ENCODE results near the gene MEIOSIN. TPM values are rescaled to one million over a fixed set of nuclear protein-coding genes. Genes with fewer than 3 reads are reported as not detected.

Gene MEIOSIN
- total and polyA plus RNA-seq, 2 of the 13 experiments (the other 11 are each of a cell fraction or from before 2014, with no cell fraction given), result not detected

DNA sequence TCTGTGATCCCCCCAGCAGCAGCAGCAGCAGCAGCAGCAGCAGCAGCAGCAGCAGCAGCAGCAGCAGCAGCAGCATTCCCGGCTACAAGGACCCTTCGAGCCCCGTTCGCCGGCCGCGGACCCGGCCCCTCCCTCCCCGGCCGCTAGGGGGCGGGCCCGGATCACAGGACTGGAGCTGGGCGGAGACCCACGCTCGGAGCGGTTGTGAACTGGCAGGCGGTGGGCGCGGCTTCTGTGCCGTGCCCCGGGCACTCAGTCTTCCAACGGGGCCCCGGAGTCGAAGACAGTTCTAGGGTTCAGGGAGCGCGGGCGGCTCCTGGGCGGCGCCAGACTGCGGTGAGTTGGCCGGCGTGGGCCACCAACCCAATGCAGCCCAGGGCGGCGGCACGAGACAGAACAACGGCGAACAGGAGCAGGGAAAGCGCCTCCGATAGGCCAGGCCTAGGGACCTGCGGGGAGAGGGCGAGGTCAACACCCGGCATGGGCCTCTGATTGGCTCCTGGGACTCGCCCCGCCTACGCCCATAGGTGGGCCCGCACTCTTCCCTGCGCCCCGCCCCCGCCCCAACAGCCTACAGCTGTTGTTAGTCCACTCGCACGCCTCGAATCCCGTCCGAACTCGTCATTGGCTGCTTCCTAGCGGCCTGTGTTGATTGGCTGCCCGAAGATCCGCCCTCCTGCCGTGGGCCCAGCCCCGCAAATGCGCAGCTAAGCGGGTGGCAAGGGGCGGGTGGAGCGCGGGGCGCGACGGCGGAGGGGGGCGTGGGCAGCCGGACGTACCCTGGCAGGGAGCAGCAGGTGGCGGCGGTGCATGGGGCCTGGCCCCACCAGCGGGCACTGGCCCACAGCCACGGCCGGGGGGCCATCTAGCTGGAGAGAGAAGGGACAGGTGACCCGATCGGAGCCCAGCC lies 37.2 kb downstream of the MEIOSIN start (continued):
- TF ChIP-seq, protein P1, sequence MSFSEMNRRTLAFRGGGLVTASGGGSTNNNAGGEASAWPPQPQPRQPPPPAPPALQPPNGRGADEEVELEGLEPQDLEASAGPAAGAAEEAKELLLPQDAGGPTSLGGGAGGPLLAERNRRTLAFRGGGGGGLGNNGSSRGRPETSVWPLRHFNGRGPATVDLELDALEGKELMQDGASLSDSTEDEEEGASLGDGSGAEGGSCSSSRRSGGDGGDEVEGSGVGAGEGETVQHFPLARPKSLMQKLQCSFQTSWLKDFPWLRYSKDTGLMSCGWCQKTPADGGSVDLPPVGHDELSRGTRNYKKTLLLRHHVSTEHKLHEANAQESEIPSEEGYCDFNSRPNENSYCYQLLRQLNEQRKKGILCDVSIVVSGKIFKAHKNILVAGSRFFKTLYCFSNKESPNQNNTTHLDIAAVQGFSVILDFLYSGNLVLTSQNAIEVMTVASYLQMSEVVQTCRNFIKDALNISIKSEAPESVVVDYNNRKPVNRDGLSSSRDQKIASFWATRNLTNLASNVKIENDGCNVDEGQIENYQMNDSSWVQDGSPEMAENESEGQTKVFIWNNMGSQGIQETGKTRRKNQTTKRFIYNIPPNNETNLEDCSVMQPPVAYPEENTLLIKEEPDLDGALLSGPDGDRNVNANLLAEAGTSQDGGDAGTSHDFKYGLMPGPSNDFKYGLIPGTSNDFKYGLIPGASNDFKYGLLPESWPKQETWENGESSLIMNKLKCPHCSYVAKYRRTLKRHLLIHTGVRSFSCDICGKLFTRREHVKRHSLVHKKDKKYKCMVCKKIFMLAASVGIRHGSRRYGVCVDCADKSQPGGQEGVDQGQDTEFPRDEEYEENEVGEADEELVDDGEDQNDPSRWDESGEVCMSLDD (CRISPR knock-in tag; IDR thresholded peaks at IDR 0.05; ENCODE audit: borderline replicate concordance), result no peak
- TF ChIP-seq, protein P2, sequence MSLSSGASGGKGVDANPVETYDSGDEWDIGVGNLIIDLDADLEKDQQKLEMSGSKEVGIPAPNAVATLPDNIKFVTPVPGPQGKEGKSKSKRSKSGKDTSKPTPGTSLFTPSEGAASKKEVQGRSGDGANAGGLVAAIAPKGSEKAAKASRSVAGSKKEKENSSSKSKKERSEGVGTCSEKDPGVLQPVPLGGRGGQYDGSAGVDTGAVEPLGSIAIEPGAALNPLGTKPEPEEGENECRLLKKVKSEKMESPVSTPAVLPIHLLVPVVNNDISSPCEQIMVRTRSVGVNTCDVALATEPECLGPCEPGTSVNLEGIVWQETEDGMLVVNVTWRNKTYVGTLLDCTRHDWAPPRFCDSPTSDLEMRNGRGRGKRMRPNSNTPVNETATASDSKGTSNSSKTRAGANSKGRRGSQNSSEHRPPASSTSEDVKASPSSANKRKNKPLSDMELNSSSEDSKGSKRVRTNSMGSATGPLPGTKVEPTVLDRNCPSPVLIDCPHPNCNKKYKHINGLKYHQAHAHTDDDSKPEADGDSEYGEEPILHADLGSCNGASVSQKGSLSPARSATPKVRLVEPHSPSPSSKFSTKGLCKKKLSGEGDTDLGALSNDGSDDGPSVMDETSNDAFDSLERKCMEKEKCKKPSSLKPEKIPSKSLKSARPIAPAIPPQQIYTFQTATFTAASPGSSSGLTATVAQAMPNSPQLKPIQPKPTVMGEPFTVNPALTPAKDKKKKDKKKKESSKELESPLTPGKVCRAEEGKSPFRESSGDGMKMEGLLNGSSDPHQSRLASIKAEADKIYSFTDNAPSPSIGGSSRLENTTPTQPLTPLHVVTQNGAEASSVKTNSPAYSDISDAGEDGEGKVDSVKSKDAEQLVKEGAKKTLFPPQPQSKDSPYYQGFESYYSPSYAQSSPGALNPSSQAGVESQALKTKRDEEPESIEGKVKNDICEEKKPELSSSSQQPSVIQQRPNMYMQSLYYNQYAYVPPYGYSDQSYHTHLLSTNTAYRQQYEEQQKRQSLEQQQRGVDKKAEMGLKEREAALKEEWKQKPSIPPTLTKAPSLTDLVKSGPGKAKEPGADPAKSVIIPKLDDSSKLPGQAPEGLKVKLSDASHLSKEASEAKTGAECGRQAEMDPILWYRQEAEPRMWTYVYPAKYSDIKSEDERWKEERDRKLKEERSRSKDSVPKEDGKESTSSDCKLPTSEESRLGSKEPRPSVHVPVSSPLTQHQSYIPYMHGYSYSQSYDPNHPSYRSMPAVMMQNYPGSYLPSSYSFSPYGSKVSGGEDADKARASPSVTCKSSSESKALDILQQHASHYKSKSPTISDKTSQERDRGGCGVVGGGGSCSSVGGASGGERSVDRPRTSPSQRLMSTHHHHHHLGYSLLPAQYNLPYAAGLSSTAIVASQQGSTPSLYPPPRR (CRISPR knock-in tag; IDR thresholded peaks at IDR 0.05; ENCODE audit: borderline replicate concordance), result peak; percentile 54; the same call in 1 of the 2 replicates
- peak; percentile 66; the same call in 1 of the 2 replicates for TF ChIP-seq KLF15 (CRISPR knock-in tag; IDR thresholded peaks at IDR 0.05; ENCODE audit: borderline replicate concordance)
- TF ChIP-seq KDM4B (CRISPR knock-in tag; IDR thresholded peaks at IDR 0.05), result peak; percentile 69; the same call in 1 of the 2 replicates
- no peak for TF ChIP-seq ZNF615 (CRISPR knock-in tag; IDR thresholded peaks at IDR 0.05; ENCODE audit: borderline replicate concordance)
- 0 out of 2 replicates have a peak, but pooled peaks have one; percentile 37 for TF ChIP-seq MED13 (CRISPR knock-in tag; IDR thresholded peaks at IDR 0.05)
- TF ChIP-seq, protein P3, sequence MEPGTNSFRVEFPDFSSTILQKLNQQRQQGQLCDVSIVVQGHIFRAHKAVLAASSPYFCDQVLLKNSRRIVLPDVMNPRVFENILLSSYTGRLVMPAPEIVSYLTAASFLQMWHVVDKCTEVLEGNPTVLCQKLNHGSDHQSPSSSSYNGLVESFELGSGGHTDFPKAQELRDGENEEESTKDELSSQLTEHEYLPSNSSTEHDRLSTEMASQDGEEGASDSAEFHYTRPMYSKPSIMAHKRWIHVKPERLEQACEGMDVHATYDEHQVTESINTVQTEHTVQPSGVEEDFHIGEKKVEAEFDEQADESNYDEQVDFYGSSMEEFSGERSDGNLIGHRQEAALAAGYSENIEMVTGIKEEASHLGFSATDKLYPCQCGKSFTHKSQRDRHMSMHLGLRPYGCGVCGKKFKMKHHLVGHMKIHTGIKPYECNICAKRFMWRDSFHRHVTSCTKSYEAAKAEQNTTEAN (CRISPR knock-in tag; conservative IDR thresholded peaks at IDR 0.05), result peak; percentile 84
- TF ChIP-seq ZNF749 (CRISPR knock-in tag; IDR thresholded peaks at IDR 0.05; ENCODE audit: borderline replicate concordance), result peak; percentile 46; the same call in 1 of the 2 replicates
- TF ChIP-seq, protein P4, sequence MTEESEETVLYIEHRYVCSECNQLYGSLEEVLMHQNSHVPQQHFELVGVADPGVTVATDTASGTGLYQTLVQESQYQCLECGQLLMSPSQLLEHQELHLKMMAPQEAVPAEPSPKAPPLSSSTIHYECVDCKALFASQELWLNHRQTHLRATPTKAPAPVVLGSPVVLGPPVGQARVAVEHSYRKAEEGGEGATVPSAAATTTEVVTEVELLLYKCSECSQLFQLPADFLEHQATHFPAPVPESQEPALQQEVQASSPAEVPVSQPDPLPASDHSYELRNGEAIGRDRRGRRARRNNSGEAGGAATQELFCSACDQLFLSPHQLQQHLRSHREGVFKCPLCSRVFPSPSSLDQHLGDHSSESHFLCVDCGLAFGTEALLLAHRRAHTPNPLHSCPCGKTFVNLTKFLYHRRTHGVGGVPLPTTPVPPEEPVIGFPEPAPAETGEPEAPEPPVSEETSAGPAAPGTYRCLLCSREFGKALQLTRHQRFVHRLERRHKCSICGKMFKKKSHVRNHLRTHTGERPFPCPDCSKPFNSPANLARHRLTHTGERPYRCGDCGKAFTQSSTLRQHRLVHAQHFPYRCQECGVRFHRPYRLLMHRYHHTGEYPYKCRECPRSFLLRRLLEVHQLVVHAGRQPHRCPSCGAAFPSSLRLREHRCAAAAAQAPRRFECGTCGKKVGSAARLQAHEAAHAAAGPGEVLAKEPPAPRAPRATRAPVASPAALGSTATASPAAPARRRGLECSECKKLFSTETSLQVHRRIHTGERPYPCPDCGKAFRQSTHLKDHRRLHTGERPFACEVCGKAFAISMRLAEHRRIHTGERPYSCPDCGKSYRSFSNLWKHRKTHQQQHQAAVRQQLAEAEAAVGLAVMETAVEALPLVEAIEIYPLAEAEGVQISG (CRISPR knock-in tag; IDR thresholded peaks at IDR 0.05), result peak; percentile 60; the same call in 1 of the 2 replicates
- peak; percentile 11; the same call in 1 of the 2 replicates for TF ChIP-seq HCFC1 (IDR thresholded peaks at IDR 0.05; ENCODE audit: low read depth, low read length)
- 0 out of 2 replicates have a peak, but pooled peaks have one; percentile 19 for TF ChIP-seq PCBP1 (IDR thresholded peaks at IDR 0.05; ENCODE audit: borderline replicate concordance, low read depth, low read length)
- TF ChIP-seq SP2 (CRISPR knock-in tag; IDR thresholded peaks at IDR 0.05), result peak; percentile 89
- peak; percentile 38 to 76 for TF ChIP-seq POLR2A (IDR thresholded peaks at IDR 0.05; ENCODE audit: insufficient read depth in 1 of 2, low read depth in 2 of 2, low read length in 2 of 2)
- no peak for TF ChIP-seq MZF1 (CRISPR knock-in tag; IDR thresholded peaks at IDR 0.05; ENCODE audit: borderline replicate concordance)

Measured in HepG2 (cell line).